Forelimb muscle (tissue), 1 donor: Measurements from ENCODE around the gene RUBCNL. TPM values are rescaled to one million over a fixed set of nuclear protein-coding genes. Genes with fewer than 3 reads are reported as not detected.
A peak's percentile ranks its signal among the peaks of the same experiment; 100 is the strongest.
"Not testable (repeated sequence)": the region's sequence is repeated elsewhere in the genome, so short reads cannot be mapped to it uniquely, and the experiment has no call there.

Experiments used
- DNase-seq: peaks from one replicate; pipeline ENCODE4 v3.0.0-alpha.2; 2013; ENCODE audit warnings: low read depth
- polyA plus RNA-seq: library from polyadenylated mRNA; unstranded; fragments of 120-200 nt; gene quantifications from one replicate; pipeline ENCODE4 v1.2.1, GENCODE V29; 2013; ENCODE audit not compliant: insufficient read length

RUBCNL gene
- polyA plus RNA-seq: 2.9 TPM

DNA sequence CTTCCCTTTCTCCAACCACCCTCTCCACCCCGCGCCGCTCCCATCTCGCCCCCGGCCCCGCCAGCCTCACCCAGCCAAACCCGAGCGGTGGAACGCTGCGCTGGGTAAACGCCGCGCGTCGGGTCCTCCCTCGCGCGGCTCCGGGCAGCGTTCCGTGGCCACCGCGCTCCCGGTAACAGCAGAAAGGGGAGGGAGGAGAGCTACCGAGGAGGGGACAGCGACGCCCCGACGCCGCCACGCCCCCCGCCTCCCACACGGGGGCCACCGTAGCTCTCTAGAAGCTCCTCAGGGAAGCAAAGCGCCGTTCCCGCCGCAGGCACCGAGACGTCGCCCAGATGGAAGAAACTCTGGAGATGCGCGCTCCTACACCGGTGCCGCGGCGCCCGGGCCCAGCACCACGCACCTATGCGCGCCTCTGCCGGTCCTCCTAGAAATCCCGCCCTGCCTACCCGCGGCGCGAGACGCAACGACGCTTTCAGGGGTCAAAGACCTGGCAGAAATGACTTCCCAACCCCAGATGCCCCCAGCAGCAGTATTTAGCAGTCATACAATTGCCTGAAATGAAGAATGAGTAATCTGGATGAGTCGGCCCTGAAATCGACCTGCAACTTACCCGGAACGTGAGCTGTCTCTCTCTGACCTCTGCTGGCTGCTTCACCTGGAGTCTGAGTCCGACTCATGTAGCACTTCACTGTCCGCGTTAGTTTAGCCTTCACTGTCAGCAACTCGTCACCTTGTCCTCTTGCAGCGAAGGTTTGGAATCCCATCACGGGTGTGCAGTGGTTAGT lies at the start of gene RUBCNL:
Gene RUBCNL (minus strand): TSS at position 189 of the 788 bp plus-strand sequence. CDS start 14,777 bp downstream, outside the sequence.
- no peak for DNase-seq

- not testable (repeated sequence) for DNase-seq
Measured at GRCh38 chr13:46429558-46429957, 42.5 kb upstream of the RUBCNL start.

DNA sequence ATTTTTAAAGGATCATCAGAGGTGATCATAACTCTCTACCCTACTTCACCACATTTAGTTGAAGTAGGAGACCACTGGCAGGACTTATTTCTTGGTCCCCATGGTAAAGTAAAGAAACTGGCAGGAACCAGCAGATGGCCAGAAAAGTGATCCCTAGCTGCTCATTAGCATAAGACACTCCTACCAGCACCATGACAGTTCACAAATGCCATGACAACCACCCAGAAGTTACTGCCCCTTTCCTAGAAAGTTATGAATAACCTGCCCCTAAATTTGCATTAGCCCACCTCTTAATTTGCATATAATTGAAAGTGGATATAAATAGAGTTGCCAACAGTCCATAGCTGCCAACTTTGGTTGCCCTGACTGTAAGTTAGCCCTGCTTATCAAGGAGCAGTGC lies 18.4 kb upstream of the RUBCNL start:
- DNase-seq: no peak

DNA sequence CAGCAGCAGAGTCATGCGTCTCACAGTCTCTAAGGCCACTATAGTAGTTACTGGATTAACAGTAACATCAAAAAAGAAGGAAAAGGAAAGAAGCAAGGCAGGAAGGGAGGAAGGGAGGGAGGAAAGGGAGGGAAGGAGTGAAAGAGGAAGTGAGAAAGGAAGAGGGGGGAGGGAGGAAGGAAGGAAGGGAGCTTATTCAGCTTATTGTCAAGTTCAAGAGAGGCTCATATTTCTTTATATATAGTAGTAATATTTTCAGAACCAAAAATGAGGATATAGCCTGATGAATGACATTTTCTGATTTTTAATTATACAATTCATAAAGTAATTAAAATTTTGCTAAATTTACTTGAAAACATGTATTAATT lies 17.7 kb upstream of the RUBCNL start:
- no peak for DNase-seq

DNA sequence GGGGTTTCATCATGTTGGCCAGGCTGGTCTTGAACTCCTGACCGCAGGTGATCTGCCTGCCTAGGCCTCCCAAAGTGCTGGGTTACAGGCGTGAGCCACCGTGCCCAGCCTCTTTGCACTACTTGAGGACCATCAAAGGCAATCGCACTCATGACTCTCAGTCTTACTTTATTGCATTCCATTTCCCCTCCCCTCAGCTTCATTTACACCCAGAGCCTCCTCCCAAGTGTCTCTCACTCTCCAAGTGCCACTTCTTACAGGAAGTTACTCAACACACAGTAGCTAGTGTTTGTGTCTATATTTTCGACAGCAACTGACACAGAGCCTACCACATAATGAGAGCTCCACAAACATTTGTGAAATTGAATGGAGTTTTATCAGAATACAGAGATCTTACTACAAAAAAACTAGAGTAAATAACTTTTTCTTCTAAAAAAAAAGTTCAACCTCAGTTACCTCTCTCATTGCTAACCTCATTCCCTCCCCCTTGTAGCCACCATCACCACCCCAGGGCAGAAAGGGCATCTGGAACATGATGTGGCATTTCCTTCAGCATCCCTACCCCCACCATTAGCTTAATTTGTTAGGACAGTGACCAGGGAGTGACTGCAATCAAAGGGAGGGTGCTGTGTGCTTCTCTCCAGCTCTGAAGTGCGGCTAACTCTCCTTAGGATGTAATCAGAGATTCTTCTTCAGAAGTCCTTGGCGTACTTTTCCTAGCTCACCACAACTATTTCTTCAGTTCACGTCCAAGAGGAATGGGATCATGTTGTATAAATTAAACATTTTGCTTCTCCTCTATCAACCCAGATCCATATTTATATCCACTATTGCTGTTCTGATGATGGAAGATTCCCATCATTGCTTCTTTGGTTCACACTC lies 17.0 kb upstream of the RUBCNL start:
- DNase-seq: no peak

DNA sequence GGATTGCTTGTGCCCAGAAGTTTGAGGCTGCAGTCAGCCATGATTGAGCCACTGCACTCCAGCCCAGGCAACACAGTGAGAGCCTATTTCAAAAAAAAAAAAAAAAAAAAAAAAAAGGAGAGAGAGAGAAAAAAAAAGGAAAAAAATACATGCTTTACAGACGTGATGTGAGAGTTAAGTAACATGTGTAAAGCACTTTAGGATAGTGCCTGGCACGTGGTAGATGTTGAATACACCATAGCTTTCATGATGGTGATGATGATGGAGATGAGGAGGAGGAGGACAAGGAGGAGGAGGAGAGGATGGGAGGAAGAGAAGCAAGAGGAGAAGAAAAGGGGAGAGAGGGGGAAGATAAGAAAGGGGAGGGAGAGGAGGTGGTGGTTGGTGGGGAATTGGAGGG lies 15.1 kb upstream of the RUBCNL start:
- DNase-seq: no peak

GRCh38 chr13:46401432-46401831 lies 14.4 kb upstream of the RUBCNL start:
- DNase-seq: no peak

DNA sequence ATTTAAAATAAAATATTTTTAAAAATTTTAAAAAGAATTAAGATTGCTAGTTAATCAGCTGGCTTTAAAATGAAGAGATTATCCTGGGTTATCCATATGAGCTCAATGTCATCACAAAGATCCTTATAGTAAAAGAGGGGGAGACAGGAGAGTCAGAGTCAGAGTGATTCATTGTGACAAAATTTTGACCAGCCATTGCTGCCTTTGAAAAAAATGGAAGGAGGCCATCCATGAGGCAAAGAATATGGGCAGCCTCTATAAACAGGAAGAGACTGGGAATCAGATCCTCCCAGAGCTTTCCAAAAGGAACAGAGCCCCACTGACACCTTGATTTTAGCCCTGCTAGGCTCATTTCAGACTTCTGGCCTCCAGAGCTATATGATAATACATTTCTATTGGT lies 9.3 kb upstream of the RUBCNL start:
- no peak for DNase-seq

DNA sequence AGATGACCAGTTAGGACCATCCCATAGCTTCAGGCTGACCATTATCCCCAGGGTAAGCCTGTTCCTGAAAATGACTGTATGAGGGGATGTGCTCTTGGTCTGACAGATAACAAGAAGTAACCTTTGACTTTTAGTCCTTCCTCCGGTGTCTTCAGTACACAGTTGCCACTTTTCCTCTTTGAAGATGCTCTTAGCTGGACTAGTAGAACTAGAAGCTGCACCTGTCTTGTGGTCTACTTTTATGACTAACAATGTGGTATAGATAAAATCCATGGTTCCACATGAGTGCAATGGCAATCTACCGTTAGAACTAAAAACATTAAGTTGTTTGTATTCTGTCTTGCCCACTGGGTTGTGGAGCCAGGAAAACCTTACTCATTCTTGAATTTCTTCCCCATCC lies 5.9 kb upstream of the RUBCNL start:
- DNase-seq: no peak

- peak; percentile 26 for DNase-seq
Measured at GRCh38 chr13:46389457-46390451, 2.7 kb upstream of the RUBCNL start.

- no peak for DNase-seq
Measured at GRCh38 chr13:46388846-46389245, 1.8 kb upstream of the RUBCNL start.

DNA sequence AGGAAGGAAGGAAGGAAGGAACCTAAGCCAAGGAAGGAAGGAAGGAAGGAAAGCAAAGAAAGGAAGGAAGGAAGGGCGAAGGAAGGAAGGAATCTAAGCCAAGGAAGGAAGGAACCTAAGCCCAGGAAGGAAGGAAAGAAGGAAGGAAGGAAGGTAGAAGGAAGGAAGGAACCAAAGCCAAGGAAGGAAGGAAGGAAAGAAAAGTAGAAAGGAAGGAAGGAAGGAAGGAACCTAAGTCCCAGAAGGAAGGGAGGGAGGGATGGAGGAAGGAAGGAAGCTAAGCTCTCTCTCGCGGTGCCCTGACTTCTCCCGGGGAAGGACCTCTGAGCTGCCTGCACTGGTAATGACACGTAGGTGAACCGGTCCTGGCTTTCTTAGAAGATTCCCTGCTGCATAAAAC lies 1.3 kb upstream of the RUBCNL start:
- DNase-seq: no peak

DNA sequence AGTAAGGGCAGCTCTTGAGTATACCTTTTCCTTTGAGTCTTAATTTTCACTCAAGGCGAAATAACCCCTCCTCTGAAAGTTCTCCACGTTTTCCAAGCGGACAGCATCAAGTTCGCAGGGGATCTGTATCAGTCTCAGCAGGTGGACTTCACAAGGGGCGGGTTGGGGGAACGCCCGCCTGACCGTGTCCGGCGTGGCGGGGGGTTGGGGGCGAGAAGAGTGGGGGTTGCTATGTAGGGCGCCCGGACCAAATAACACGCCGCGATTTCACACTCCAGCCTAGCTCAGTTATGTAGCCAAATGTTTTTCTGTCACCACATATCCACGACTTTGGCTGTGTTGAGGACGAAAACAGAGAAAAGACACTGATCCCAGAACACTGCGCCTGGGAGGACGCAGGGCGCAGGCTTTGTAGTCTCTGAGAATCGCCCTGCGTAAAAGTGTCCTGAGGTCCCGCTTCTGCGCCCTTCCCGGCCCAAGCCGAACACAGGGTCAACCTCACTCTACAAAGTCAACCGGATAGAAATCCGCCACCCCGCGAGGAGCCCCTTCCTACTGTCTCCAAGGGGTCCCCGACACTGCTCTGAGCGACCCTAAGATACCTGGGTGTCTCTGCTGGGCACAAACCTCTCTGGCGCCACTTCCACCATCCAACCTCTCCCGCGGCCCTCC lies 524 bp downstream of the RUBCNL start:
- DNase-seq: no peak

- no peak for DNase-seq
Measured at GRCh38 chr13:46385946-46386345, 1.1 kb downstream of the RUBCNL start.

GRCh38 chr13:46383383-46383782 lies 3.7 kb downstream of the RUBCNL start:
- DNase-seq: no peak

GRCh38 chr13:46382224-46382623 lies 4.8 kb downstream of the RUBCNL start:
- no peak for DNase-seq

DNA sequence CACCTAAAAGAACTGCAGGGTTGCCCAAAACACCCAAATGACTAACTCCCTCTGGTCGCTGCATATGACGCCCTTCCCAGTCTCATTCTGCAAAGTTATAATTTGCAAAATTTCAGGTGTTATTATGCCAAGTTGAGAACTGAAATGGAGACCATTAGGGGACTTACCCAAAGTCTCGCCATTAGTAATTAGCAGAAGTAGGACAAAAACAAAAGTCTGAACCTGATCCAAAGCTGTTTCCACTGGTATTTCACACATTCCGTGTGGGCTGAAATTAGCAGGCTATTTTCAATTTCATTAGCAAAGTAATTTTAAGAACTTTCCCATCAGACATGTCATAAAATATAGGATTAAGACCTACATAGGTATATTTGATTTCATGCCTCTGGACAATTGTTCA lies 6.8 kb downstream of the RUBCNL start:
- DNase-seq: no peak

- DNase-seq: no peak
Measured at GRCh38 chr13:46379611-46380010, 7.4 kb downstream of the RUBCNL start.

DNA sequence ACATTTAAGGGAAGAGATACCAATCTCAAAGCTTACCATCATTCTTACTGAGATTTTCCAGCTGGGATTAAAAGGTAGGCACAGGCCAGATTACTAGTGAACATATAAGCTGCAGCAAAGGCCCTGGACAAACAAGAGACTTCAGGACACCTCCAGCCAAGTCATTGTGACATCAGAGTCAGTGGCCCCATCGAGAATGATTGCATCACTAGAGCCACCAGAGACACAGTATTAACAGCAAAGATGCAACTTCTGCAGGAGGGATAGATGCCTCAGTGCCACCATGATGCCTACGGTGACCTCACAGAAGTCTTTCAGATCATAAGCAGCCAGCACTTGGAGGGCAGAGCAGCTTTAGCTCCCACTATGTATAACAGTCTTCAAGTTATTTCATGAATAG lies 8.6 kb downstream of the RUBCNL start:
- no peak for DNase-seq

DNA sequence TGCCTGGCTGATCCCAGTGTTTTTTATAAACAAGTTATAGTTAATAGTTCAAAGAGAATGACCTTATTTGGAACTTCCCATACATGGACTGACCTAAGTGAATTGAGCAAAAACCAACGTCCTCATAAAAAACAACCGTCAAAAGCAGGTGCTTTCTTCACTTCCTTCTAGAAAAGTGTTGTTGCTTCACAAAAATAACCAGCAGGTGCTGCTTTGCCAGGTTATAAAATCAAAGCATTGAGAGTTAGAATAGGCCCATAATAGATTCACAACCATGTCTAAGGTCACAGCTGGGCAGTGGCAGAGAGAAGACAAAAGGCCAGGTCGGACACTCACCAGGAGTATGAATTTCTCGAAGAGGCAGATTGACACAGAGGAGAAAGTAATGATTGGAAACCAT lies 9.5 kb downstream of the RUBCNL start:
- DNase-seq: no peak

- DNase-seq: no peak
Measured at GRCh38 chr13:46374710-46375109, 12.3 kb downstream of the RUBCNL start.
